A673 (cell line): Measurements from ENCODE around the gene GAPVD1.
"Not testable (repeated sequence)": the region's sequence is repeated elsewhere in the genome, so short reads cannot be mapped to it uniquely, and the experiment has no call there.

Experiments used
- EZH2 ChIP-seq: fragments of 200-600 bp; sonication (generic); IDR thresholded peaks from 2 replicates; pipeline ENCODE4 v1.6.1; 2017; ENCODE audit warnings: borderline replicate concordance, low read depth, mild to moderate bottlenecking, mixed read lengths, antibody characterized with exemption, low read length; ENCODE audit not compliant: poor library complexity, severe bottlenecking
- TF ChIP-seq, protein P1 (sequence below): fragments of 300-800, 200-600 bp; sonication (generic); conservative IDR thresholded peaks from 2 replicates; pipeline ENCODE4 v1.5.1; 2017; ENCODE audit warnings: low read depth, mild to moderate bottlenecking, antibody characterized with exemption, low read length, moderate library complexity, mixed read lengths

GRCh38 chr9:125264068-125264467 lies 2.4 kb downstream of the GAPVD1 start:
- not testable (repeated sequence) for TF ChIP-seq EZH2
- TF ChIP-seq, protein P1, sequence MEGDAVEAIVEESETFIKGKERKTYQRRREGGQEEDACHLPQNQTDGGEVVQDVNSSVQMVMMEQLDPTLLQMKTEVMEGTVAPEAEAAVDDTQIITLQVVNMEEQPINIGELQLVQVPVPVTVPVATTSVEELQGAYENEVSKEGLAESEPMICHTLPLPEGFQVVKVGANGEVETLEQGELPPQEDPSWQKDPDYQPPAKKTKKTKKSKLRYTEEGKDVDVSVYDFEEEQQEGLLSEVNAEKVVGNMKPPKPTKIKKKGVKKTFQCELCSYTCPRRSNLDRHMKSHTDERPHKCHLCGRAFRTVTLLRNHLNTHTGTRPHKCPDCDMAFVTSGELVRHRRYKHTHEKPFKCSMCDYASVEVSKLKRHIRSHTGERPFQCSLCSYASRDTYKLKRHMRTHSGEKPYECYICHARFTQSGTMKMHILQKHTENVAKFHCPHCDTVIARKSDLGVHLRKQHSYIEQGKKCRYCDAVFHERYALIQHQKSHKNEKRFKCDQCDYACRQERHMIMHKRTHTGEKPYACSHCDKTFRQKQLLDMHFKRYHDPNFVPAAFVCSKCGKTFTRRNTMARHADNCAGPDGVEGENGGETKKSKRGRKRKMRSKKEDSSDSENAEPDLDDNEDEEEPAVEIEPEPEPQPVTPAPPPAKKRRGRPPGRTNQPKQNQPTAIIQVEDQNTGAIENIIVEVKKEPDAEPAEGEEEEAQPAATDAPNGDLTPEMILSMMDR, result not testable (repeated sequence)
